ENCODE results near the gene CUL7. TPM values are rescaled to one million over a fixed set of nuclear protein-coding genes. Genes with fewer than 3 reads are reported as not detected.

Gene CUL7
- total and polyA plus RNA-seq, 2 of the 8 experiments (the other 6 are each of a cell fraction or from before 2014, with no cell fraction given): 10.8 to 15.0 TPM

DNA sequence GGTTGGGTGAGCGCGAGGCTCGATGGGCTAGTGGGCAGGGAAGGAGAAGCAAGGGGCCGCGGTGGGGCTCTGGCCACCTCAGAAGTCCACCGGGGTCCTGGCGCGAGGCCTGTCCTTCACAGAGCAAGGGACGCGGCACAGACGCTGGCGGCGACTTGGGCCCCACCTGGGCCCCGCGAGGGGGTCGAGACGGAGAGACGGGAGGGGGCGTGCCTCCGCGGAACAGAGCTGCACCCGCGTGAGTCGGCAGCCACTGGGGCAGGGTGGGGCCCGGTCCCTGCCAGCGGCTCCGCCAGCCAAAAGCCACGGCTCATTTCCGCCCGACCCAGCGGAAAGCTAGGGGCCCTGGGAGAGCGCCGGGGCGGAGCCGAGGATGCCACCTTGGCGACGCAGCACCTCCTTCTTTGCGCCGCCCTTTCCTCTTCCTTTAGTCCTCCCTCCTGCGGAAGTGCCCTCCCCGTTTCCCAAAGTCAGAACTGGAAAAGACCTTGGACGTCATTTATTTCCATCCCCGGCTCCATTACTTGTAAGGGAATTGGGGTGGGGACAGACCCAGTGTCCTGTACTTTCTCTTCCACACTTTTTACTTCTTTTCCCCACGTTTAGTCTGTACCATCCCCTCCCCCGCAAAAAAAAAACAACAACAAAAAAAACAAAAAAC, at the start of gene CUL7 (continued):
- TF ChIP-seq HDAC6 (IDR thresholded peaks at IDR 0.05; ENCODE audit: low read depth, low read length) (no peak), ZNF274 (IDR thresholded peaks at IDR 0.05; ENCODE audit: borderline replicate concordance, extremely low read depth, low read length) (no peak), CBX5 (IDR thresholded peaks at IDR 0.05; ENCODE audit: low read depth, low read length) (no peak), SP2 (IDR thresholded peaks at IDR 0.05; ENCODE audit: low read length) (no peak), GTF2F1 (IDR thresholded peaks at IDR 0.05; ENCODE audit: borderline replicate concordance, low read depth, low read length) (no peak), CBX8 (IDR thresholded peaks at IDR 0.05; ENCODE audit: borderline replicate concordance, low read depth, low read length) (no peak), POLR2AphosphoS5 (IDR thresholded peaks at IDR 0.05; ENCODE audit: low read depth, low read length) (peak; percentile 82), TCF12 (IDR thresholded peaks at IDR 0.05; ENCODE audit: low read depth, low read length) (no peak), EGR1 (IDR thresholded peaks at IDR 0.05; ENCODE audit: borderline replicate concordance, low read depth, low read length) (peak; percentile 77), GABPA (IDR thresholded peaks at IDR 0.05; ENCODE audit: borderline replicate concordance, insufficient read depth, low read length) (0 out of 2 replicates have a peak, but pooled peaks have one; percentile 63), CHD2 (IDR thresholded peaks at IDR 0.05; ENCODE audit: low read length) (no peak), KDM1A (IDR thresholded peaks at IDR 0.05; ENCODE audit: borderline replicate concordance, low read length) (no peak), SIN3A (conservative IDR thresholded peaks at IDR 0.05 in 1 of 2, IDR thresholded peaks at IDR 0.05 in 1 of 2; ENCODE audit: low read depth in 1 of 2, low read length in 2 of 2) (peak in 1 of 2 experiments; percentile 62; a peak in 3 of 4 replicates), POLR2A (IDR thresholded peaks at IDR 0.05; ENCODE audit: control extremely low read depth in 1 of 2, low read depth in 2 of 2, low read length in 2 of 2) (peak in 1 of 2 experiments; percentile 92; a peak in 2 of 3 replicates), RAD21 (IDR thresholded peaks at IDR 0.05 in 1 of 2, conservative IDR thresholded peaks at IDR 0.05 in 1 of 2; ENCODE audit: low read depth in 2 of 2, low read length in 2 of 2) (0 out of 4 replicates have a peak, but pooled peaks of 1 of the 2 experiments have one; percentile 0), SIRT6 (IDR thresholded peaks at IDR 0.05; ENCODE audit: low read length) (no peak), HDAC2 (IDR thresholded peaks at IDR 0.05; ENCODE audit: borderline replicate concordance in 1 of 2, low read depth in 2 of 2, low read length in 2 of 2) (no peak), BACH1 (IDR thresholded peaks at IDR 0.05; ENCODE audit: low read length) (no peak), RFX5 (IDR thresholded peaks at IDR 0.05; ENCODE audit: borderline replicate concordance, low read depth, low read length) (no peak), SIX5 (IDR thresholded peaks at IDR 0.05; ENCODE audit: low read depth, low read length) (no peak), RBBP5 (IDR thresholded peaks at IDR 0.05; ENCODE audit: borderline replicate concordance, low read depth, low read length) (0 out of 2 replicates have a peak, but pooled peaks have one; percentile 27), POU5F1 (IDR thresholded peaks at IDR 0.05; ENCODE audit: low read depth, low read length) (no peak), SP4 (IDR thresholded peaks at IDR 0.05; ENCODE audit: low read length) (no peak), YY1 (IDR thresholded peaks at IDR 0.05; ENCODE audit: low read depth, low read length) (peak; percentile 60; the same call in 1 of the 2 replicates)
